Measurements from ENCODE around the gene ZNF496. TPM values are rescaled to one million over a fixed set of nuclear protein-coding genes. Genes with fewer than 3 reads are reported as not detected.
"Not testable (repeated sequence)": the region's sequence is repeated elsewhere in the genome, so short reads cannot be mapped to it uniquely, and the experiment has no call there.

The ZNF496 gene
- total and polyA plus RNA-seq, 4 experiments from 2014 or later: 1.4 to 12.4 (median 7.0) TPM

DNA sequence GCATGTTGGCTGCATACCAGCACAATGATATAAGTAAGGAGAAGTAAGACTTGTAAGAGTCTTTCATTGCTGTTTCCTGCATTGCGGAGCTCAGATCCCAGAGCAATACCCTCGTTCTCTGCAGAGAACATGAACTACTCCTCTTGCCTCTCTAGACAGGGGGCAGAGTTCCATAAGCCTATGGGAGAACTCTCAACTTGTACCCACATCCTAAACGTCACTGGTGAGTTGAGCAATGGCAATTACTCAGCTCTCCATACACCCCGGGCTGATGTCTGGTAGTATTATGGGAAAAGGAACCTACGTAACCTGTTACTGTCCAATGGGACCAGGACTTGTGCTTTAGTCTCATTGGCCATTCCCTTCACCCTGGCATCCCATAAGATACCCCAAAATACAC lies 27.3 kb upstream of the ZNF496 start:
- no peaks in the 10 kb centered on the region for H3K4me1 ChIP-seq (ENCODE audit: insufficient read depth, low read length)
- H3K27me3 ChIP-seq (ENCODE audit: insufficient read depth, low read length): no peaks in the 10 kb centered on the region
- H3K36me3 ChIP-seq (ENCODE audit: insufficient read depth, low read length): no peaks in the 10 kb centered on the region
- Mint-ChIP-seq H3K27ac (no peak overlapping the region), H3K4me3 (no peak overlapping the region), H3K36me3 (no peaks in the 10 kb centered on the region), H3K27me3 (peaks cover 32 to 35% of the 10 kb centered on the region in 2 donors), H3K9me3 (peaks cover 0 to 15% (median 3%) of the 10 kb centered on the region in 8 donors), H3K4me1 (peaks cover 0 to 3% (median under 1%) of the 10 kb centered on the region in 4 donors)
- no peak overlapping the region for H3K27ac ChIP-seq (ENCODE audit: low read depth, low read length)
- POLR2A ChIA-PET (ENCODE audit: partially characterized antibody): no interaction called here
- DNase-seq: no peak
- intact Hi-C loops (cut with micrococcal nuclease): no loop called here
- H3K4me3 ChIP-seq (ENCODE audit: low read length in 2 of 2): no peak overlapping the region
- CTCF ChIA-PET (ENCODE audit: partially characterized antibody): no interaction called here
- H3K9me3 ChIP-seq (ENCODE audit: control insufficient read depth in 1 of 2, low read length in 2 of 2): no peaks in the 10 kb centered on the region

DNA sequence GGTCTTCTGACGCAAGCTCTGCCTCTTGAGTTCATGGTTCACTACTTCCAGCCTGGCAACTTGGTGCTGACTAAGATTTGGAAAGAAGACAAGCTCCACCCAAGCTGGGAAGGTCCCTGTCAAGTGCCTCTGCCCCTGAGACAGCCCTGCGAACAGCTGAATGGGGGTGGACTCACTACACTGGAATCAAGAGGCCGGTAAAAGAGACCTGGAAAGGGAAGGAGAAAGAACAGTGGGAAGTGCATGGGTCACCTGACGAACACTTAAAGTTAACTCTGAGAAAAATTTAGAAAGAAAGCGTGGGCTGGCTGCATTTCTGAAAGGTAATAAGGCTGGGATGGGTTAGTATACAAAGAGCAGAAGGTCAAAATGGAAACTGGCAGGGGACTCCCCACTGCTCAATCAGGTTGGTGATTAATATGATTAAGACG lies 26.1 kb upstream of the ZNF496 start:
- H3K27me3 Mint-ChIP-seq: peaks cover 32 to 35% of the 10 kb centered on the region in 2 donors
- no peak overlapping the region for H3K27ac Mint-ChIP-seq
- intact Hi-C loops (cut with micrococcal nuclease): no loop called here
- peaks cover 0 to 3% (median under 1%) of the 10 kb centered on the region in 4 donors for H3K4me1 Mint-ChIP-seq
- no peak for DNase-seq
- no peaks in the 10 kb centered on the region for H3K36me3 ChIP-seq (ENCODE audit: insufficient read depth, low read length)
- no peak overlapping the region for H3K4me3 ChIP-seq (ENCODE audit: low read length in 2 of 2)
- no peak overlapping the region for H3K27ac ChIP-seq (ENCODE audit: low read depth, low read length)
- peaks cover 0 to 15% (median 4%) of the 10 kb centered on the region in 8 donors for H3K9me3 Mint-ChIP-seq
- no peak overlapping the region for H3K4me3 Mint-ChIP-seq
- POLR2A ChIA-PET (ENCODE audit: partially characterized antibody): no interaction called here
- H3K36me3 Mint-ChIP-seq: no peaks in the 10 kb centered on the region
- no peaks in the 10 kb centered on the region for H3K27me3 ChIP-seq (ENCODE audit: insufficient read depth, low read length)
- H3K4me1 ChIP-seq (ENCODE audit: insufficient read depth, low read length): no peaks in the 10 kb centered on the region
- no peaks in the 10 kb centered on the region for H3K9me3 ChIP-seq (ENCODE audit: control insufficient read depth in 1 of 2, low read length in 2 of 2)
- CTCF ChIA-PET (ENCODE audit: partially characterized antibody): no interaction called here

DNA sequence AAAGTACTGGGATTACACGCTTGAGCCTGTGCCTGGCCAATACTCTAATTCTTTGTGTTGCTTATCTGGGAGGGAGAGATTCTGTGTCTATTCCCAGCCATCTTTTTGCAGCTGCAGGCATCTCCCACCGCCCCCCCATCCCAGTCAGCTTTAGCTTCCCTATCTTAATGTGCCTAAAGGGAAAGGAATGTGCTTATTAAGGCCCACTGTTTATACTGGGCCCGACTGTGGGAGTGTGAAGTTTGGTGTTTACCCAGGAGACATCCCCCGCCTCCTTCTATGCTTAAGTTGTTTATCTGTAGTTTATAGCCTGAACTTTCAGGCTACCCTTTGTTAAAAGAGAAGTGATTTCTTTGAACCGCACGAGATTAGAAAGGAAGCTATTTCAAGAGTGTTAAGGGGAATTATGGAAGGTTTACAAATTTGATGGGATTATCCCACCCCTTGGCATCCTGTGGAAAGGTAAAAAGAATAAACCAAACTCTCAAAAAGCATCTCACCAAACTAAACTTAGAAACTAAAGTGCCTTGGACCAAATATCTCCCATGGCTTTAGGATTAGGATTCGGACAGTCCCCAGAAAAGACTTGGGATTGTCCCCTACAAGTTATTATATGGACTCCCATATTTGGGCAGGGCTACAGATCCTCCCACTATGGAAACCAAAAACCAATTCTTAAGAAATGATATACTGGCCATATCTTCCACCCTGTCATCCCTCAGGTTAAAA lies 25.5 kb upstream of the ZNF496 start:
- H3K36me3 Mint-ChIP-seq: no peaks in the 10 kb centered on the region
- H3K27me3 Mint-ChIP-seq: peaks cover 32 to 35% of the 10 kb centered on the region in 2 donors
- no peak overlapping the region for H3K27ac Mint-ChIP-seq
- Histone ChIP-seq H3K36me3 (ENCODE audit: insufficient read depth, low read length) (no peaks in the 10 kb centered on the region), H3K27me3 (ENCODE audit: insufficient read depth, low read length) (no peaks in the 10 kb centered on the region), H3K4me1 (ENCODE audit: insufficient read depth, low read length) (no peaks in the 10 kb centered on the region), H3K4me3 (ENCODE audit: low read length in 2 of 2) (no peak overlapping the region), H3K27ac (ENCODE audit: low read depth, low read length) (no peak overlapping the region), H3K9me3 (ENCODE audit: control insufficient read depth in 1 of 2, low read length in 2 of 2) (no peaks in the 10 kb centered on the region)
- peaks cover 0 to 3% (median under 1%) of the 10 kb centered on the region in 4 donors for H3K4me1 Mint-ChIP-seq
- ChIA-PET POLR2A (ENCODE audit: partially characterized antibody) (no interaction called here), CTCF (ENCODE audit: partially characterized antibody) (no interaction called here)
- H3K9me3 Mint-ChIP-seq: peaks cover 0 to 17% (median 4%) of the 10 kb centered on the region in 8 donors
- intact Hi-C loops (cut with micrococcal nuclease): no loop called here
- H3K4me3 Mint-ChIP-seq: no peak overlapping the region
- DNase-seq: no peak

DNA sequence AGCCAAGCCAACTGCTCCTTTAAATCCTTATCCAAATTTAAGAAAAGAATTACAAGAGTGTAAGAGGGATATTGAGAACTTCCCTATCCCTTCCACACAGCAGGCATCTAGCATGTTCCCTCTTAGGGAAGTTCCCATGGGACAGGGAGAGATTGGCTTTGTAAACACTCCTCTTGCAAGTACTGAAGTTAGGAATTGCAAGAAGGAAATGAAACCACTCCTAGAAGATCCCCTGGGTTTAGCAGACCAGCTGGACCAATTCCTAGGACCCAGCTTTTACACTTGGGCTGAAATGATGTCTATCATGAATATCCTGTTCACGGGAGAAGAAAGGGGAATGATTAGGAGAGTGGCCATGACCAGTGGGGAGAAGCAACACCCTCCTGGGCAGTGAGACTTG lies 23.5 kb upstream of the ZNF496 start:
- H3K27me3 ChIP-seq (ENCODE audit: insufficient read depth, low read length); H3K27ac ChIP-seq (ENCODE audit: low read depth, low read length); H3K4me1 ChIP-seq (ENCODE audit: insufficient read depth, low read length); H3K4me3 Mint-ChIP-seq; POLR2A ChIA-PET (ENCODE audit: partially characterized antibody); H3K4me3 ChIP-seq (ENCODE audit: low read length in 2 of 2); H3K27ac Mint-ChIP-seq; H3K9me3 ChIP-seq (ENCODE audit: control insufficient read depth in 1 of 2, low read length in 2 of 2); H3K4me1 Mint-ChIP-seq; intact Hi-C loops (cut with micrococcal nuclease); DNase-seq; H3K36me3 ChIP-seq (ENCODE audit: insufficient read depth, low read length); H3K36me3 Mint-ChIP-seq; CTCF ChIA-PET (ENCODE audit: partially characterized antibody): not testable (repeated sequence)
- Mint-ChIP-seq H3K27me3 (peaks cover 25 to 28% of the 10 kb centered on the region in 2 donors), H3K9me3 (peaks cover 0 to 19% (median 5%) of the 10 kb centered on the region in 8 donors)

DNA sequence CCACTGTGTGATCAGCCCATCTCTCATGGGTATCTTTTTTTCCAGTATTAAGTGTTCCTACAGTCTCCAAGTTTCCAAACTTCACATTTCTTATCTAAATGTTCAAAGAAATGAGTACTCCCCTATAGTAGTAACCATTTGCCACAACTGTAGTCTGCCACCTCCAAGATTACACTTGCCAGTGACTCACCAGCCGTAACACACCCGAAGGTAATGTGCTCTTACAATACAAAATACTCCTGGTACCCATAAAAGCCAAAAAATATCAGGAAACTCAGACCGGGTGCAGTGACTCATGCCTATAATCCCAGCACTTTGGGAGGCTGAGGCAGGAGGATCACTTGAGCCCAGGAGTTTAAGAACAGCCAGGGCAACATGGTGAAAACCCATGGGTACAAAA lies 20.5 kb upstream of the ZNF496 start:
- Histone ChIP-seq H3K9me3 (ENCODE audit: control insufficient read depth in 1 of 2, low read length in 2 of 2) (no peaks in the 10 kb centered on the region), H3K4me3 (ENCODE audit: low read length in 2 of 2) (no peak overlapping the region), H3K27me3 (ENCODE audit: insufficient read depth, low read length) (no peaks in the 10 kb centered on the region), H3K36me3 (ENCODE audit: insufficient read depth, low read length) (no peaks in the 10 kb centered on the region), H3K4me1 (ENCODE audit: insufficient read depth, low read length) (no peaks in the 10 kb centered on the region), H3K27ac (ENCODE audit: low read depth, low read length) (no peak overlapping the region)
- ChIA-PET CTCF (ENCODE audit: partially characterized antibody) (no interaction called here), POLR2A (ENCODE audit: partially characterized antibody) (no interaction called here)
- Mint-ChIP-seq H3K27me3 (peaks cover 9 to 16% of the 10 kb centered on the region in 2 donors), H3K36me3 (no peaks in the 10 kb centered on the region), H3K27ac (no peak overlapping the region), H3K4me3 (no peak overlapping the region), H3K9me3 (peaks cover 0 to 19% (median 5%) of the 10 kb centered on the region in 8 donors), H3K4me1 (peaks cover 0 to 2% (median under 1%) of the 10 kb centered on the region in 4 donors)
- DNase-seq: no peak
- intact Hi-C loops (cut with micrococcal nuclease): no loop called here

- Mint-ChIP-seq H3K36me3 (no peaks in the 10 kb centered on the region), H3K27me3 (peaks cover 6 to 10% of the 10 kb centered on the region in 2 donors), H3K9me3 (peaks cover 0 to 10% (median 0%) of the 10 kb centered on the region in 8 donors), H3K4me1 (peaks cover 0 to 2% (median under 1%) of the 10 kb centered on the region in 4 donors), H3K27ac (no peak overlapping the region), H3K4me3 (peak overlapping the region in 1 of 8 donors; percentile 55)
- DNase-seq: no peak
- no peaks in the 10 kb centered on the region for H3K4me1 ChIP-seq (ENCODE audit: insufficient read depth, low read length)
- ChIA-PET CTCF (ENCODE audit: partially characterized antibody) (no interaction called here), POLR2A (ENCODE audit: partially characterized antibody) (no interaction called here)
- H3K9me3 ChIP-seq (ENCODE audit: control insufficient read depth in 1 of 2, low read length in 2 of 2): no peaks in the 10 kb centered on the region
- no peaks in the 10 kb centered on the region for H3K27me3 ChIP-seq (ENCODE audit: insufficient read depth, low read length)
- H3K36me3 ChIP-seq (ENCODE audit: insufficient read depth, low read length): no peaks in the 10 kb centered on the region
- intact Hi-C loops (cut with micrococcal nuclease): no loop called here
- H3K27ac ChIP-seq (ENCODE audit: low read depth, low read length): no peak overlapping the region
- H3K4me3 ChIP-seq (ENCODE audit: low read length in 2 of 2): no peak overlapping the region
Observed at GRCh38 chr1:247350587-247350986, 18.9 kb upstream of the ZNF496 start.

GRCh38 chr1:247347477-247348222 lies 16.0 kb upstream of the ZNF496 start:
- intact Hi-C loops (cut with micrococcal nuclease): no loop called here
- no peaks in the 10 kb centered on the region for H3K9me3 ChIP-seq (ENCODE audit: control insufficient read depth in 1 of 2, low read length in 2 of 2)
- H3K4me3 ChIP-seq (ENCODE audit: low read length in 2 of 2): no peak overlapping the region
- no peak overlapping the region for H3K27ac ChIP-seq (ENCODE audit: low read depth, low read length)
- peaks cover 0 to 2% (median under 1%) of the 10 kb centered on the region in 4 donors for H3K4me1 Mint-ChIP-seq
- H3K27me3 Mint-ChIP-seq: peaks cover 6 to 14% of the 10 kb centered on the region in 2 donors
- no peaks in the 10 kb centered on the region for H3K4me1 ChIP-seq (ENCODE audit: insufficient read depth, low read length)
- ChIA-PET CTCF (ENCODE audit: partially characterized antibody) (interaction anchor here (1.2 kb wide), 1 partner anchor 25 kb away, joined by 3 read pairs; no protein-coding TSS in a partner anchor), POLR2A (ENCODE audit: partially characterized antibody) (no interaction called here)
- peaks cover 0 to 4% (median 0%) of the 10 kb centered on the region in 8 donors for H3K9me3 Mint-ChIP-seq
- no peak for DNase-seq
- no peaks in the 10 kb centered on the region for H3K36me3 Mint-ChIP-seq
- H3K36me3 ChIP-seq (ENCODE audit: insufficient read depth, low read length): no peaks in the 10 kb centered on the region
- no peak overlapping the region for H3K27ac Mint-ChIP-seq
- no peak overlapping the region for H3K4me3 Mint-ChIP-seq
- H3K27me3 ChIP-seq (ENCODE audit: insufficient read depth, low read length): no peaks in the 10 kb centered on the region
